NCI-H1417 treated with DMSO at 0.1 percent for 48 hours (cell line): ENCODE results near the gene STMN1.

Experiments used
- DNase-seq: peaks from one replicate; lab custom pipeline; 2025; lab: John Stamatoyannopoulos, UW

The STMN1 gene

DNA sequence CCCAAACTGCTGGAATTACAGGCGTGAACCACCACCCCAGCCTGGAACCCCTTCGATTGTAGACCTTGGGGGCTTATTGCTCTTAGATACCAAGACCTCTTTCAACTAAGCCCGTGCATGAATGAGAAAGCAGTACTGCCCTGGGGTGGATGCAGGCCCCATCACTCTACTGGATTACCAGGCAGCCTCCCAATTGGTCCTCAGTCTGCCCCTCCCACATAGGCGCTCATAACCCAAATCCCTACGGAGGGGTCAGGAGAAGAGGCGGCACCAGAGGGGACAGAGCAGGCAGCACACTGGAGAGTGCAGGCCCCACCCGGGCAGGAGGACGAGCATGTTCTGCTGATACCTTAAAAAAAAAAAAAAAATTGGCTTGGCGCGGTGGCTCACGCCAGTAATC is 12.4 kb upstream of the STMN1 start:
- no peak for DNase-seq

DNA sequence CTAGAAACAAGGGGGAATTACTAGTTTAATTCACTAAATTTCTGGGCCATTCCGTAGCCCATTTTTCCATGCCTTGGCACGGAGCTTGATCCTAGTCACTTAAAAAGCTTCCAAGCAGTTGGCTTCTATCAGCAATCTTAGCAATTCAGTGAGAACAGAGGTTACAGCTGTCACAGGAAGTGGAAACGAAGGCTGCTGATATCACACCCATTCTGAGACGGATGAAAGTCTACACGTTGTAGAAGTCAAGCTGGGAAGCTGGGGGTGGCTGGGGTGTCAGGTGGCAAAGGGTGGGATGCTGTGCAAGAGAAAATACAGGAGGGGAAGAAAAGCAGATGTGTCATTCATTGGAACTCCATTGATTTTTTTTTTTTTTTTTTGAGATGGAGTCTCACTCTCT is 11.8 kb upstream of the STMN1 start:
- DNase-seq: no peak

DNA sequence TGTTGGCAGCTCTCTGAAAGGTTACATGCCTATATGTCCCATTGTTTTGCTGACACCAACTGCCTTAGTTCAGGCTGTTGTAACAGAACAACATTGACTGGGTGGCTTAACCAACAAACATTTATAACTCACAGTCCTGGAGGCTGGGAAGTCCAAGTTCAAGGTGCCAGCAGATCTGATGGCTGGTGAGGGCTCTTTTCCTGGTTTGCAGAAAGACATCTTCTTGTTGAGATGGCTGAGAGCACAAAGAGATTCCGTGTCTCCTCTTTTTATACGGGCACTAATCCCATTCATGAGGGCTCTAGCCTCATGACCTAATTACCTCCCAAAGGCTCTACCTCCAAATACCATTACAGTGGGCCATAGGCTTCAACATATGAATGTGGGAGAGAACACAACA is 10.2 kb upstream of the STMN1 start:
- no peak for DNase-seq

GRCh38 chr1:25914074-25914995 is 8.1 kb upstream of the STMN1 start:
- no peak for DNase-seq

- no peak for DNase-seq
Measured at GRCh38 chr1:25913206-25913605, 7.0 kb upstream of the STMN1 start.

- no peak for DNase-seq
Measured at GRCh38 chr1:25912076-25912831, 6.0 kb upstream of the STMN1 start.

DNA sequence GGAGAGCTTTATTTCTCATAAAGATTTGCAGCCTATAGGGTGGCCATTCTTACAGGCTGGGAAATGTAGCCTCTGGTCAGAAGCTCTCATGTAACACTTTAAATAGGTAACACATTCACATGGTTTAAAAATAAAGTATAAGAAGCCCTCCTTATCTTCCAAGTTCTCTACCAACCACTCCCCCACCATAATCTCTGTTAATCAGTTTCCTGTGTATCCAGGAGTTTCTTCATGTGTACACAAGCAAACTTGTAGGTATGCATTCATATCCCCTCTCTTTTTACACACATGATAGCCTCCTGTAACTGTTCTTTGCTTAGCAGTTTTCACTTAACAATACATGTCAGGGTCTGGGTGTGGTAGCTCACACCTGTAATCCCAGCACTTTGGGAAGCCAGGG is 4.9 kb upstream of the STMN1 start:
- DNase-seq: no peak

GRCh38 chr1:25909040-25909439 is 2.8 kb upstream of the STMN1 start:
- DNase-seq: no peak

GRCh38 chr1:25908161-25908560 is 1.9 kb upstream of the STMN1 start:
- no peak for DNase-seq

DNA sequence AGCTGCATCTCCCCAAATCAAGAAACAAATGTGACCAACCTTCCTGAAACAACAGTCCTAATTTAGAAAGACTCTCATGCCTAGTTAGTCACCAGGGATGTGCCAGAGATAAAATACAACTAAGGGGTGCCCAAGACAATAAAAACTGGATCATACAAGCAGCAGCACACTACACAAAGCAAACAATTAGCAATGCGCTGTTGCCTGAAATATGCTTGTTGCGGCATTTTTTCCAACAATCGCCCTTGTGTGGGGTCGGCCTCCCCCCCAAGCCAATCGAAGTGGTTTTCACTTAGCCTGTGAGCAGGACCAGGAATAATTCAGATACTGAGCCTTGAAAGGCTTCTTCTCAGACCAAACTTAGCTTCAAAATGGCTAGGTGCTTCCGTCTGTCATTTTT is 1.4 kb upstream of the STMN1 start:
- no peak for DNase-seq

DNA sequence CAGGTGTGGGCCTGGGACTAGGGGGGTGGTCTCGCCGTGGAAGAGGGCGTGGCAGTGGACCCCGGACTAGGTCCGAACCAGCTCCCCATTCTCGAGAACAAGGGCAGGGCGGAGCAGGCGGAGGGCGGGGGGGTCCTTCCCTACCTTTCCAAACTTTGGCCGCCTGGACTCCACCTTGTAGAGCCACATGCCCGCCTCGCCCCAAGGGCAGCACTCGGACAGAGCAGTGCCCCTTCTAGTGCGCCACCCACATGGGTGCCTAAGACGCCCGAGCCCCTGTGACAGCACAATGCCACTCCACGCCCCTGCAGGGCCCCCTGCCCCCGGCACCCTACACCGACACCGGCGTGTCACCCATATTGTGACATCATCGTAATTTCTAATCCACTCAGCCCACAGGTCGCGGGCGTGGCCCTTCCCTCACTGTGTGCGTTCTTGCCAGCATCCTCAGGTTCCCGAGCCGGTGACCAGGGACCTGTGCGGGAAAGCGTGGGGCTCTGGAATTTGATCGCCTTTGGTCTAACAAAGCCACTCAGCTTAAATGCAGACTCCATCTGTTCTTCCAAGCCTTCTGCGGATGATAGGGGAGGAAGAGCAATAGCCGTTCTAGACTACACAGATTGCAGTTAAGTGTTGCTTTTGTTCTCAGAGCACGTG is 553 bp upstream of the STMN1 start:
- DNase-seq: peak; percentile 78

- DNase-seq: peak; percentile 78
Measured at GRCh38 chr1:25904943-25905679, 1.1 kb downstream of the STMN1 start.

DNA sequence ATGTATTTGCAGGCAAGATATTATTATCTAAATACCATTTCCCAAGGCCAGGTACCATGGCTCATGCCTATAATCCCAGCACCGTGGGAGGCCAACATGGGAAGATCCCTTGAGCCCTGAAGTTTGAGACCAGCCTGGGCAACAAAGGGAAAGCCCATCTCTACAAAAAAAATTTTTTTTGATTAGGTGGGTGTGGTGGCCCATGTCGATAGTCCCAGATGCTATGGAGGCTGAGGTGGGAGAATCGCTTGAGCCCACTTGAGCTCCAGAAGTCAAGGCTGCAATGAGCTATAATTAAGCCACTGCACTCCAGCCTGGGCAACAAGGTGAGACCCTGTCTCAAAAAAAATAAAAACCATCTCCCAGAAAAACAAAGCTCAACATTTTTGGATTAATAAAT is 2.2 kb downstream of the STMN1 start:
- no peak for DNase-seq

- DNase-seq: no peak
Measured at GRCh38 chr1:25902462-25902861, 3.8 kb downstream of the STMN1 start.

DNA sequence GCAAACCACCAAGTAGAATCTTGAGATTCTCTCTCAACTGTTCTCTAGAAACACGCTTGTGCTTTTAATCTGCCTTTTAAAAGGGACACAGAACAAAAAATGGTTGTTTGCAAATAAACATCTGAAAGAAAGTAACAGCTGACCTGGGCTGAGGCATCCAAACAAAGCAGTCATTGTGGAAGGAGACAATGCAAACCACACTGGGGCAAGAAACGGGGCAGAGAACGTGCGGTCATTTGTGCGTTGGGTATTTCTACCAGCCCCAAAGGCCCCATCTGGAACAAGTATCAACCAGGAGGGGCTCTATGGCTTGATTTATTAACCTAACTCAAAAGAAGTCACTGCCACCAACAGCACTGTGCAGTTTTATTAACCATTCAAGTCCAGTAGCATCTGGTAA is 6.0 kb downstream of the STMN1 start:
- no peak for DNase-seq

- DNase-seq: no peak
Measured at GRCh38 chr1:25899792-25900191, 6.4 kb downstream of the STMN1 start.

- DNase-seq: no peak
Measured at GRCh38 chr1:25898223-25899015, 7.8 kb downstream of the STMN1 start.

- no peak for DNase-seq
Measured at GRCh38 chr1:25897754-25898153, 8.5 kb downstream of the STMN1 start.

GRCh38 chr1:25896266-25896665 is 10.0 kb downstream of the STMN1 start:
- no peak for DNase-seq

- peak; percentile 17 for DNase-seq
Measured at GRCh38 chr1:25895365-25895990, 10.7 kb downstream of the STMN1 start.

DNA sequence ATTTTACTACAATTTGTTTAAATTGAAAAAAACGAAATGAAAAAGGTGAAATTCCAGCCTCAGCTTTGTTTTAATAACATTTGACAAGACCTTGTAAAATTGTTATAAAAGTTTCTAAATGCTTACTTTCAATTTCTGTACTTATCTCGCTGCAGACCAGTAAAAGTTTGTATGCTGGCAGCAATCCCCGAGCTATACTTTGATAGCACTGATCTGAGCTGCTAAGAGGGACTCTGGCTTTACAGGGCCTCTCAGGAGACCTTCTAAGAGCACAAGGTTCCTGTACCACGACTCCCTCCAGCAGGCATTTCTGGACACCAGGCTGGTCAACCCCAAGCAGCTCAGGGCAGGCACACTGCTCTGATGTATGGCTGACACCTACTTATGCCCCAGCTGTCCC is 13.1 kb downstream of the STMN1 start:
- no peak for DNase-seq
